B cell (primary cell): ENCODE measurements around the gene CNKSR2. TPM values are rescaled to one million over a fixed set of nuclear protein-coding genes. Genes with fewer than 3 reads are reported as not detected.
"Not testable (repeated sequence)": the region's sequence is repeated elsewhere in the genome, so short reads cannot be mapped to it uniquely, and the experiment has no call there.

Source experiments
- ATAC-seq: fragments of 200-7000 bp; cut with Tn5 transposase; one replicate; pipeline ENCODE4 v1.10.0; 2021; ENCODE audit warnings: low read depth, mild to moderate bottlenecking, moderate number of reproducible peaks, moderate library complexity
- CTCF ChIA-PET: fragments of 350-600 bp; sonication (Branson Sonifier 250); formaldehyde crosslinking; loops from one replicate; lab custom pipeline; 2021; ENCODE audit warnings: antibody characterized with exemption, inconsistent platforms; lab: Charles Lee
- POLR2A ChIA-PET: fragments of 350-600 bp; sonication (Branson Sonifier 250); formaldehyde crosslinking; loops from one replicate; lab custom pipeline; 2021; ENCODE audit warnings: antibody characterized with exemption; lab: Charles Lee
- DNase-seq: peaks from one replicate; pipeline ENCODE4 v3.0.0; 2013
- H2AFZ ChIP-seq: 2 replicates; pipeline ENCODE4 v1.6.1; 2012; ENCODE audit warnings: mild to moderate bottlenecking, low read depth, low read length; ENCODE audit not compliant: insufficient read depth, poor library complexity, severe bottlenecking
- H3K27ac ChIP-seq, 2 donors: 1 replicate in 1 of 2; 2 replicates in 1 of 2; pipeline ENCODE4 v1.5.1; 2012 to 2013; ENCODE audit warnings: low read length in 2 of 2, mild to moderate bottlenecking in 2 of 2, moderate library complexity in 1 of 2
- H3K27me3 ChIP-seq, 4 experiments: fragments of 200-600 bp in 1 of 4; sonication (generic) in 1 of 4; replicated peaks in 1 of 4; 1 replicate in 2 of 4; 2 replicates in 2 of 4; pipeline versions ENCODE4 v1.6.1 to v1.7.0; 2013 to 2016; ENCODE audit warnings: low read length in 3 of 4, mild to moderate bottlenecking in 2 of 4, mixed read lengths in 1 of 4, moderate library complexity in 1 of 4; ENCODE audit not compliant: insufficient read depth in 4 of 4, control insufficient read depth in 3 of 4; ENCODE audit errors: control extremely low read depth in 1 of 4
- H3K36me3 ChIP-seq, 2 experiments: replicated peaks in 1 of 2; 1 replicate in 1 of 2; 2 replicates in 1 of 2; pipeline versions ENCODE4 v1.6.1 to v1.7.1; 2013; ENCODE audit warnings: low read length in 1 of 2; ENCODE audit not compliant: insufficient read depth in 2 of 2, control insufficient read depth in 1 of 2; ENCODE audit errors: control extremely low read depth in 1 of 2, extremely low read depth in 1 of 2
- H3K4me1 ChIP-seq, 2 donors: fragments of 200-600 bp in 1 of 2; sonication (generic) in 1 of 2; 1 replicate in 1 of 2; 2 replicates in 1 of 2; pipeline versions ENCODE4 v1.5.1 to v1.6.1; 2013 to 2017; ENCODE audit warnings: low read length in 2 of 2; ENCODE audit not compliant: control insufficient read depth in 2 of 2, insufficient read depth in 2 of 2
- H3K4me2 ChIP-seq: replicated peaks from 2 replicates; pipeline ENCODE3; 2012; ENCODE audit warnings: mild to moderate bottlenecking, low read depth, low read length; ENCODE audit not compliant: poor library complexity, severe bottlenecking
- H3K4me3 ChIP-seq, 5 experiments: fragments of 200-600 bp in 1 of 5; sonication (generic) in 1 of 5; 1 replicate in 3 of 5; 2 replicates in 2 of 5; pipeline versions ENCODE4 v1.5.1 to v1.7.0; 2011 to 2016; ENCODE audit warnings: low read length in 4 of 5, mild to moderate bottlenecking in 4 of 5, low read depth in 2 of 5, control low read depth in 1 of 5, moderate library complexity in 1 of 5; ENCODE audit not compliant: insufficient read depth in 1 of 5; ENCODE audit errors: control extremely low read depth in 1 of 5, extremely low read depth in 1 of 5
- H3K79me2 ChIP-seq: fragments of 200-600 bp; sonication (generic); one replicate; pipeline ENCODE4 v1.6.0; 2016; ENCODE audit warnings: low read length; ENCODE audit not compliant: control insufficient read depth, insufficient read depth
- H3K9ac ChIP-seq: fragments of 200-600 bp; sonication (generic); 2 replicates; pipeline ENCODE4 v1.6.1; 2017; ENCODE audit warnings: mild to moderate bottlenecking, low read length, moderate library complexity
- H3K9me3 ChIP-seq, 3 donors: one replicate each; pipeline versions ENCODE4 v1.6.1 to v1.7.1; 2013; ENCODE audit warnings: low read length in 2 of 3; ENCODE audit not compliant: control insufficient read depth in 2 of 3, insufficient read depth in 1 of 3; ENCODE audit errors: control extremely low read depth in 1 of 3
- H4K20me1 ChIP-seq: 2 replicates; pipeline ENCODE4 v1.6.0; 2012; ENCODE audit warnings: mild to moderate bottlenecking, low read length; ENCODE audit not compliant: insufficient read depth, control insufficient read depth, poor library complexity, severe bottlenecking
- H3K27ac Mint-ChIP-seq: one replicate; pipeline ENCODE4 v1.8.0; 2021; ENCODE audit warnings: mixed read lengths
- H3K27me3 Mint-ChIP-seq: one replicate; pipeline ENCODE4 v1.8.0; 2021; ENCODE audit warnings: mixed read lengths
- H3K4me1 Mint-ChIP-seq: one replicate; pipeline ENCODE4 v1.8.0; 2021; ENCODE audit warnings: mixed read lengths
- H3K4me3 Mint-ChIP-seq: one replicate; pipeline ENCODE4 v1.8.0; 2021; ENCODE audit warnings: mixed read lengths
- H3K9me3 Mint-ChIP-seq: one replicate; pipeline ENCODE4 v1.8.0; 2022; ENCODE audit warnings: mixed read lengths; ENCODE audit not compliant: insufficient read depth
- EZH2 ChIP-seq: IDR thresholded peaks from 2 replicates; pipeline ENCODE4 v1.6.1; 2012; ENCODE audit warnings: borderline replicate concordance, low read depth, mild to moderate bottlenecking, moderate library complexity, low read length; ENCODE audit not compliant: insufficient read depth, poor library complexity, severe bottlenecking
- WGBS: methylation state at CpG from one replicate; pipeline ENCODE4 v1.1.5; 2013; ENCODE audit warnings: missing lambda C conversion rate; ENCODE audit not compliant: insufficient coverage; 5-methylcytosine and 5-hydroxymethylcytosine counted together
- intact Hi-C: fragments of 100-400 bp; cut with micrococcal nuclease; formaldehyde crosslinking; loops from one replicate; pipeline ENCODE4 v1.10.0; 2022
- polyA plus RNA-seq: library from polyadenylated mRNA; depleted of rRNA; stranded (reverse); fragments of >200 nt; gene quantifications from 2 replicates; pipeline ENCODE4 v1.2.3, GENCODE V29; 2012
- total RNA-seq, 2 donors: library from RNA; stranded (reverse); fragments of 120-200 nt in 1 of 2; gene quantifications; 1 replicate in 1 of 2; 2 replicates in 1 of 2; pipeline versions ENCODE4 v1.2.3 to v1.2.4, GENCODE V29; 2013 to 2022
- TF ChIP-seq, protein P1 (sequence below): fragments of 200-600 bp; IDR thresholded peaks from one replicate; pipeline ENCODE4 v1.8.0; 2022; ENCODE audit warnings: antibody characterized with exemption, mild to moderate bottlenecking

The CNKSR2 gene
- total and polyA plus RNA-seq, 2 donors (not counting 1 experiment from before 2014, with no cell fraction given): 11.5 to 18.8 TPM

- Histone ChIP-seq H3K4me2 (no peak overlapping the region), H2AFZ (no peak overlapping the region), H3K9ac (no peak overlapping the region), H3K27ac (no peak overlapping the region), H3K27me3 (no peaks in the 10 kb centered on the region), H3K9me3 (no peaks in the 10 kb centered on the region), H3K79me2 (no peaks in the 10 kb centered on the region), H4K20me1 (no peaks in the 10 kb centered on the region), H3K4me1 (peaks cover 0 to 4% of the 10 kb centered on the region in 2 donors), H3K4me3 (no peak overlapping the region), H3K36me3 (no peaks in the 10 kb centered on the region)
- Mint-ChIP-seq H3K27ac (no peak overlapping the region), H3K9me3 (no peaks in the 10 kb centered on the region), H3K4me3 (no peak overlapping the region), H3K27me3 (no peaks in the 10 kb centered on the region), H3K4me1 (peaks cover 5% of the 10 kb centered on the region)
- CTCF ChIA-PET: interaction anchor here (8.1 kb wide), 1 partner anchor 952 kb away, joined by 129 read pairs; no protein-coding TSS in a partner anchor
- no peak for TF ChIP-seq EZH2
- TF ChIP-seq, protein P1, sequence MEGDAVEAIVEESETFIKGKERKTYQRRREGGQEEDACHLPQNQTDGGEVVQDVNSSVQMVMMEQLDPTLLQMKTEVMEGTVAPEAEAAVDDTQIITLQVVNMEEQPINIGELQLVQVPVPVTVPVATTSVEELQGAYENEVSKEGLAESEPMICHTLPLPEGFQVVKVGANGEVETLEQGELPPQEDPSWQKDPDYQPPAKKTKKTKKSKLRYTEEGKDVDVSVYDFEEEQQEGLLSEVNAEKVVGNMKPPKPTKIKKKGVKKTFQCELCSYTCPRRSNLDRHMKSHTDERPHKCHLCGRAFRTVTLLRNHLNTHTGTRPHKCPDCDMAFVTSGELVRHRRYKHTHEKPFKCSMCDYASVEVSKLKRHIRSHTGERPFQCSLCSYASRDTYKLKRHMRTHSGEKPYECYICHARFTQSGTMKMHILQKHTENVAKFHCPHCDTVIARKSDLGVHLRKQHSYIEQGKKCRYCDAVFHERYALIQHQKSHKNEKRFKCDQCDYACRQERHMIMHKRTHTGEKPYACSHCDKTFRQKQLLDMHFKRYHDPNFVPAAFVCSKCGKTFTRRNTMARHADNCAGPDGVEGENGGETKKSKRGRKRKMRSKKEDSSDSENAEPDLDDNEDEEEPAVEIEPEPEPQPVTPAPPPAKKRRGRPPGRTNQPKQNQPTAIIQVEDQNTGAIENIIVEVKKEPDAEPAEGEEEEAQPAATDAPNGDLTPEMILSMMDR: no peak
- 83% methylated on average over 1 of the region's 2 CpGs for WGBS
- DNase-seq: no peak
- intact Hi-C loops: no loop called here
- ATAC-seq: no peak
- POLR2A ChIA-PET: no interaction called here
Measured at GRCh38 chrX:21481761-21482160, 107.5 kb downstream of the CNKSR2 start.

DNA sequence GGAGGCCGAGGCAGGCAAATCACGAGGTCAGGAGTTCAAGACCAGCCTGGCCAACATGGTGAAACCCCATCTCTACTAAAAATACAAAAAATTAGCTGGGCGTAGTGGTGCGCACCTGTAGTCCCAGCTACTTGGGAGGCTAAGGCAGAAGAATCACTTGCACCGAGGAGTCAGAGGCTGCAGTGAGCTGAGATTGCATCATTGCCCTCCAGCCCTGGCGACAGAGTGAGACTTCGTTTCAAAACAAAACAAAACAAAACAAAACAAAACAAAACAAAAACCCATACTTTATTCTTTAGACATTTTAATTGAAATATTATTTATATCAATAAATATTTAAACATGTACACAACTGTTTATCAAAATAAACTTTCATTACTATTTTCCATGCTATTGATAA is 109.8 kb downstream of the CNKSR2 start:
- H3K27me3 Mint-ChIP-seq, intact Hi-C loops, H3K27ac Mint-ChIP-seq, H3K9me3 Mint-ChIP-seq, H3K27me3 ChIP-seq, H3K4me1 ChIP-seq, H3K27ac ChIP-seq, H3K4me2 ChIP-seq, H4K20me1 ChIP-seq, H3K9me3 ChIP-seq, H3K4me3 Mint-ChIP-seq, POLR2A ChIA-PET, H3K79me2 ChIP-seq, H3K4me3 ChIP-seq, H2AFZ ChIP-seq, H3K9ac ChIP-seq, ATAC-seq, H3K4me1 Mint-ChIP-seq, H3K36me3 ChIP-seq, DNase-seq: not testable (repeated sequence)
- CTCF ChIA-PET: interaction anchor here (8.1 kb wide), 1 partner anchor 954 kb away, joined by 129 read pairs; no protein-coding TSS in a partner anchor
- WGBS: no CpG with 5 or more reads among the region's 7 CpGs
